ENCODE results near the gene MGARP. TPM values are rescaled to one million over a fixed set of nuclear protein-coding genes. Genes with fewer than 3 reads are reported as not detected.

The MGARP gene
- total RNA-seq, 4 donors from 2014 or later = 0.29 to 0.65 (median 0.38) TPM; not detected in 1

- ATAC-seq (no peak), DNase-seq (no peak)
- in situ Hi-C loops (cut with MboI; ENCODE audit: low sequenced_read_pairs in 4 of 4) (no loop called here), intact Hi-C loops (cut with DNase I; ENCODE audit: low total_unique reads) (no loop called here)
- Histone ChIP-seq H3K27ac (no peak overlapping the region), H3K4me1 (no peaks in the 10 kb centered on the region), H3K27me3 (no peaks in the 10 kb centered on the region), H3K36me3 (no peaks in the 10 kb centered on the region), H3K9me3 (no peaks in the 10 kb centered on the region), H3K4me3 (no peak overlapping the region)
- TF ChIP-seq CTCF (IDR thresholded peaks at IDR 0.05 in 4 of 5, conservative IDR thresholded peaks at IDR 0.05 in 1 of 5) (no peak), POLR2A (IDR thresholded peaks at IDR 0.05) (no peak)
Observed at GRCh38 chr4:139253713-139254112, 26.3 kb downstream of the MGARP start.

GRCh38 chr4:139253046-139253445, 27.0 kb downstream of the MGARP start:
- no peak overlapping the region for H3K27ac ChIP-seq
- ATAC-seq = no peak
- DNase-seq = no peak
- H3K27me3 ChIP-seq = no peaks in the 10 kb centered on the region
- in situ Hi-C loops (cut with MboI; ENCODE audit: low sequenced_read_pairs in 4 of 4) = no loop called here
- no peaks in the 10 kb centered on the region for H3K4me1 ChIP-seq
- TF ChIP-seq POLR2A (IDR thresholded peaks at IDR 0.05) (no peak), CTCF (IDR thresholded peaks at IDR 0.05 in 4 of 5, conservative IDR thresholded peaks at IDR 0.05 in 1 of 5) (no peak)
- intact Hi-C loops (cut with DNase I; ENCODE audit: low total_unique reads) = no loop called here
- no peaks in the 10 kb centered on the region for H3K9me3 ChIP-seq
- no peak overlapping the region for H3K4me3 ChIP-seq
- H3K36me3 ChIP-seq = no peaks in the 10 kb centered on the region

GRCh38 chr4:139247700-139248238, 32.3 kb downstream of the MGARP start:
- no peaks in the 10 kb centered on the region for H3K27me3 ChIP-seq
- intact Hi-C loops (cut with DNase I; ENCODE audit: low total_unique reads) (no loop called here), in situ Hi-C loops (cut with MboI; ENCODE audit: low sequenced_read_pairs in 4 of 4) (no loop called here)
- TF ChIP-seq POLR2A (IDR thresholded peaks at IDR 0.05) (no peak), CTCF (IDR thresholded peaks at IDR 0.05 in 4 of 5, conservative IDR thresholded peaks at IDR 0.05 in 1 of 5) (no peak)
- no peaks in the 10 kb centered on the region for H3K9me3 ChIP-seq
- no peak for ATAC-seq
- no peak for DNase-seq
- no peak overlapping the region for H3K4me3 ChIP-seq
- H3K27ac ChIP-seq = no peak overlapping the region
- no peaks in the 10 kb centered on the region for H3K36me3 ChIP-seq
- H3K4me1 ChIP-seq = peaks cover 10% of the 10 kb centered on the region in 2 donors

- TF ChIP-seq POLR2A (IDR thresholded peaks at IDR 0.05) (no peak), CTCF (IDR thresholded peaks at IDR 0.05 in 4 of 5, conservative IDR thresholded peaks at IDR 0.05 in 1 of 5) (no peak)
- in situ Hi-C loops (cut with MboI; ENCODE audit: low sequenced_read_pairs in 4 of 4) (no loop called here), intact Hi-C loops (cut with DNase I; ENCODE audit: low total_unique reads) (no loop called here)
Observed at GRCh38 chr4:139247241-139247640, 32.8 kb downstream of the MGARP start.

GRCh38 chr4:139246166-139246565, 33.9 kb downstream of the MGARP start:
- no peak overlapping the region for H3K4me3 ChIP-seq
- intact Hi-C loops (cut with DNase I; ENCODE audit: low total_unique reads) = no loop called here

More at GRCh38 chr4:139247241-139247640, 32.8 kb downstream of the MGARP start:
- H3K27me3 ChIP-seq = no peaks in the 10 kb centered on the region
- no peaks in the 10 kb centered on the region for H3K9me3 ChIP-seq
- no peak for DNase-seq
- H3K4me3 ChIP-seq = no peak overlapping the region
- no peak for ATAC-seq
- H3K4me1 ChIP-seq = peaks cover 10 to 11% of the 10 kb centered on the region in 2 donors
- no peak overlapping the region for H3K27ac ChIP-seq
- no peaks in the 10 kb centered on the region for H3K36me3 ChIP-seq

More at GRCh38 chr4:139246166-139246565, 33.9 kb downstream of the MGARP start:
- TF ChIP-seq POLR2A (IDR thresholded peaks at IDR 0.05) (no peak), CTCF (IDR thresholded peaks at IDR 0.05 in 4 of 5, conservative IDR thresholded peaks at IDR 0.05 in 1 of 5) (no peak)
- Histone ChIP-seq H3K9me3 (no peaks in the 10 kb centered on the region), H3K27me3 (no peaks in the 10 kb centered on the region), H3K36me3 (no peaks in the 10 kb centered on the region), H3K4me1 (peaks cover 10 to 11% of the 10 kb centered on the region in 2 donors), H3K27ac (no peak overlapping the region)
- DNase-seq (no peak), ATAC-seq (no peak)
- in situ Hi-C loops (cut with MboI; ENCODE audit: low sequenced_read_pairs in 4 of 4) = no loop called here
